HG02884 (cell line): Measurements from ENCODE around the gene JAKMIP2.

Experiments used
- ATAC-seq: cut with Tn5 transposase; IDR thresholded peaks from one replicate; pipeline ENCODE4 v1.9.1; 2021; ENCODE audit warnings: mild to moderate bottlenecking, moderate library complexity; ENCODE audit not compliant: unreplicated experiment

The JAKMIP2 gene

DNA sequence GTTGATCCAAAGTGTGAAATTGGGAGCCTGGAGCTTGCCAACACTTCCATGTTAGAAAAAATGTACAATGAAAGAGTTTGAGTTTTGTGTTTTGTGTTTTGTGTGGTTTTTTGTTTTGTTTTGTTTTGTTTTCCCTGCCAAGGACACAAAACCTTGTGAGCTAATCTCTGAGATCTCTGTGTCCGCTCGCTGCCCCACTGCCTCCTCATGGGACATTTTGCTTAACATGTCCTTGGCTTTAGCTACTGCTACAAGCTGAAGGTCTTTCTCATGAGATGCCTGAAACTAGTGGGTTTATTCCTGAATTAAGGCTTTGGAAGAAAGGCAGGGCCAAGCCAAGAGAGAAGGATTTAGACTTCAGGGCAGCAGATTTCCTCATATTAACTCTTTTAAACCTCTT is 7.3 kb upstream of the JAKMIP2 start:
- ATAC-seq: no peak

DNA sequence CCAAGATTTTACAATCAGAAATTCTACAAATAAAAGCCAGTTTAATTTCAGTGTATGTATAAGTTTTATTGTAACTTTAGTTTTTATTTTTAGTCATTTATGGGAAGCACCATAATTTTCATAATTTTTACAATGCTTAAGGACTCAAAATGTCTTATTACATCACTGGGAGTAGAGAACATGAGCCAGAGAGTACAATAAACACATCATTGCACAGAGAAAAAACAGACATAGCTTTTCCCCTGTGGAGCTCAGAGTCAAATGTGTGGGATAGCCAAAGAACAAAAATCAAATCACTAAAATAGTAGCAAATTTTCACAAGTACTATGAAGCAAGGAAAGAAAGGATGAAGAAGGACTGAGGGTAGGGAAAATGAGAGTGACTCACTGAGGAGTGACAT is 5.5 kb upstream of the JAKMIP2 start:
- no peak for ATAC-seq

DNA sequence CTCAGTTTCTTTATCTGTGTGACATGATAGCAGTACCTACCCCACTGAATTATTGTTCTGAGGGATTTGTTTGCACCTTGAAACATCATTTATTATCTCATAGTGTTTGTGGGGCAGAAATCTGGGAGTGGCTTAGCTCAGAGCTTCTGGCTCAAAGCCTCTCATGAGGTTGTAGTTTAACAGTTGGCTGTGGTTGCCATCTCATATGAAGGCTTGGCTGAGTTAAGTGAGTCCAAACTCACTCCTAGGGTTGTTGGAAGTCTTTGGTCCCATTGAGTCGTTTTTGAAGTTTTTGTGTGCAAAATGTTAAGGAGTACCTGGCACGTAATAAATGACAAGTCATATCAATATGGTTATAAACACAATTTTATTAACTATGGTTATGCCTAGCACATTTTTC is 3.6 kb upstream of the JAKMIP2 start:
- ATAC-seq: no peak

DNA sequence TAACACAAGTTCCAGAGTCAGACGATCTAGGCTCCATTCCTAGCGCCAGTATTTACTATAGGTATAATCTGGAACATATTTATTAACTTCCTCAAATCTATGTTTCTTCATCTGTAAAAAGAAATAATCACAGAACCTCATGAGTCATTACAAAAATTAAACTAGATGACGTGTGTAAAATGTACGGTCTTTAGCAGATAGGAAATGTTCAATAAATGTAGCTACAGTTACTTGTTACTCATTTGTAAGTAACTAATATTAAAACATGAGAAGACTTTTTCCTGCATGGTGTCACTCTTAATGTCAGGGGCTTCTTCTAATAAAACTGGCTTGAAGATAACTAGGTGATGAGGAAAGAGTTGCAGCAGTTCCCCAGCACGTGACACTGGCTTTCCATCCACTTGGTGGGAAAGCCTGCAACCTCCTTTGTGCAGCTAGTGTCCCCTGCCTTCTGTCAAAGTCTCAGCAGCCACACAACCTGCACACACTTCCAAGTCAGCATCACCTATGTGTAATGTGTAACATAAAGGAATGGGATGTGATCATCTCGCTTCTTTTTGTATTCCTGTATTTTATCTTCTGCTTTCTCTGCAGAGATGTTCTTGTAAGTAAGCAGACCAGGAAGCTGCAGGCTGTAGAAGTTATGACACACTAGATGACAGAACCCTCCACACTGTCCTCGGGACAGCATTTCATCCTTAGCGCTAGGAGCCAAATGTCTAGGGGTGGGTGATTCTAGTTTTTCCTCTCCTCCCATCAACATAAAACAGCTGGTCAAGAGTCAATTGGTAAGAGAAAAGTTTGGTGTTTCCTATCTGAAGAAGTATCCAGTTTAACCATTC is 1.8 kb upstream of the JAKMIP2 start:
- no peak for ATAC-seq

DNA sequence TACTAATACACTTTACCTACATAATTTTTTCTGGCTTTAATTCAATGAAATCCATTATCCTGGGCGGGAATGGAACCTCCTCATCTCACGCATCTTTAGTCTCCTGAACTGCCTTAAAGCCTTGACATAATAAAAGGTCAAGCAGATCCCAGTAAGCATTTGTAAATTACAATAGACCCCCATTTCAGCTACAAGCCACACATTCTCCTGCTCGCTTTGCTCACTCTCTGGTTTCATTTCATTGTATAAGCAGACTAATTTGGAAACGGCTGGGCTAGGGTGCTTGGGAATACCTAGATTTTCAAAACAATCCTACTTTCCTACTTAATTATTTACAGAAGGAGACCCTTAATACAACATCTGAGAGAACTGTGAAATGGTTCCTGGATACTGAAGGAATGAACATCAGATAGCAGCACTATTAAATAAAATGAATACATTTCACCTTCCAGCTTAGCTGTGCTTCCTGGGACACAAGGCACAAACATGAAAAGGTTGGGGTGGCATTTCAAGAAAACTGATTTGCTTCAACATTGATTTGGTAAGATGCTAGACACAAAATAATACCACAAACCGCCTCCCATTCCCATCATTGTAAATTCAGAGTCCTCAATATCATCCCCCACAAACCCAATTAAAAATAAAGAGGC is 1.5 kb downstream of the JAKMIP2 start:
- ATAC-seq: no peak

DNA sequence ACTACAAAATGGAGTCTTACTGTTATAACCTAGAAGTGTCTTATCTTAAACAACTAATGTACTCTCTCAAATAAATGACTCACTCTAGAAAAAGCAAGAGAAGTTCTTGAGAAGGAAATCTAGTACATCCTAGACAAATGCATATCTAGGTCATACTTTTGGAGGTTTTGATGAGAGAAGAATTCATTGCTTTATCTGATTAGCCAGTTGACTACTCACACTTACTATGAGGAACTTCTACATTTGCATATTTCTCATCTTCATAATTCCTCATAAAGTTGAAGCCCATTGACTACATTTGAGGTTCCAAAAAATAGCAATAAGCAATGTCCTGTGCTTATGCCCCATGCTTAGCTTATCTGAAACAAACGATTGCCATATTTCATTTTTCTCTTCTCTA is 2.8 kb downstream of the JAKMIP2 start:
- ATAC-seq: no peak

DNA sequence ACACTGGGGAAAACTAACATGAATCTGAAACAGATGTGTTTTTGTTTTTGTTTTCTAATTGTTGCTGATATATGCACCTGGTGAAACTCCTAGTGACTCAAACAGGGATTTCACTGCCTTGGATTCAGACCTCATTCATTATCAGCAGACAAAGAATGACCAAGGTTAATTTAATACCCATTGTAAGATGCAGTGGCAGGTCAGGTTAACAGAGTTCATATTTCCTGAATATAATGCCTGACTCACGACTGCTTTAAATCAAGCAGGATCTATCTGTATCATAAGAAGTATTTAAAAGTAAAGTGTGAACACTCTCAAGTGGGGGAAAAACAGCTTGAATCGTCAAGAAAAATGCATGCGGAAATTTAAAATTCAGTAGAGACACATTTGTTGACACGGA is 5.5 kb downstream of the JAKMIP2 start:
- ATAC-seq: no peak

DNA sequence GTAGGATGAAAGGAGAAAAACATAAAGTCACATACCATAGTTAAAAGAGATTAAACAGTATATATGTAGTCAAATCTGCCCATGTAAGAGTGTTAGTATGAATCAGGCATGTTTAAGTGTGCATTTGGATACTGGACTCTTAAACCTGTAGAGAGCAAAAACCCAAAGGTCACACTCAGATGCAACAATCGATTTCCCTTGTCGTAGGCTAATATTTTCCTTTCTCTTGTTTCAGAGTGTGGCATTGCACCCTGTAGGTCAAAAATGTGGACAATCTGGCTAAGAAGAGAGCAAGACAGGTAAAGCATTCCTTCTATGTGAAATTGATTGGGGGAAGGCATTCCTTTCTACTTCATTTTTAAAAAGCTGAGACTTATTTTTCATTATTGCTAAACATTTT is 8.9 kb downstream of the JAKMIP2 start:
- no peak for ATAC-seq

DNA sequence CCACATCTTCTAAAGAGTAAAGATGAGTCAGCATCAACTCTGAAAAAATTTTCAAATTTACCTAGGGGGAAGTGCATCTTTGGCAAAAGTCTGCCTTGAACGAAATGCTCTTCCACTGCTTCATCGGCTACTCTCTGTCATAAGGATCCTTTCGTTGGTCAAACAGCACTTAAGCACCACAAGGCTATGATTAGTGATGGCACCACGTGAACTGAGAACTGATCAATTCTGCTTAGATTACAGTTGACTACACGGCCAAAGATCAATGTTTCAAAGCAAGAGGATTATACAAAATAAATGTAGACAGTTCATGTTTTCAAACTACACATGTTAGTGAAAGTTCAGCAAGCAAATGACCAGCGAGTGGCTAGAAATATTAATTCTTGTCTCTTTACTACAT is 9.4 kb downstream of the JAKMIP2 start:
- no peak for ATAC-seq

DNA sequence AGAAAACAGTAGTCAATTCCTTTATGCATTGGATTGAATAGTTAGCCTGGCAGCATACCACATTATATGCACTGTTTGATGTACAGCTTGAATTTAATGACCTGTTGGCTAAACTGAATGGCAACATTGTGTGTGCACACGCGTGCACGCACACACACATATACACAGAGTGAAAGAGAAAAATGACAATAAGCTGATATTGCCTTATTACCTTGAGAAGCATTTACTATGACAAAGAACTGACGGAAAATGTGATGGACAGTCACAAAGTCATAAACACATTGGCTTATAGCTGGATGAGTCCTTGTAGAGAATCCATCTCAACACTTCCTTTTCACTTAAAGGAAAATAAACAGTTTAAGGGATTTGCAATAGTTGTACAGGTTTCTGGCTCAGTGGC is 15.5 kb downstream of the JAKMIP2 start:
- no peak for ATAC-seq

DNA sequence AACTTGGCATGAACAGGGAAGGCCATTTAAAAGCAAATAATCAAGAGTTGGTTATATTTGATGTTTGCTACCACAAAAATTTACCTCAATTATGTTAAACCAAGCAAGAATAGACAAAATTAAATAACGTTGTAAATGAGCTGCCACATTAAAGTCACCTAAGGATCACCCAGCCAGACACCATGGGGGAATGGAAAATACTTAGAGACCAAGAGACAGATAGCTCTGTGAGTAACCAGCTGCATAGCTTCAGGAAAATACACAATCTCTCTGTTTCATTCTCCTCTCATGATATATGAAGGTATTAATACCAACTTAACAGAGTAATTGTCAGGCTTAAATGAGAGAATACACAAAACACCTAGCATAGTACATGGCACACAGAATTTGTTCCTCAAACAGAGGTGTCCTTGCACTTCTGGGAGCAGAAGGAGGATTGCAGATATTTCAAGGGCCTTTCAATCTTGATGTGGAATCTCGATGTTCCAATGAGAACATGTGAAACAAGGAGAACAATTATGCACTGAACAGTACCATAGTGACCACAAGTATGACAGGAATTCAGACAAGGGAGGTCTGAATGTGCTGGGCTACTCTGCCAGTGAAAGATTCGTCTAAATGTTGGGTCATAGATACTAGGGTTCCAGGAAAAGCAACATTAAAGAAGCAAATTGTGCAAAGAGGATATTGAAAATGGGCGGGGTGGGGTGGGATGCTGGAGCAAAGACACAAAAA is 18.6 kb downstream of the JAKMIP2 start:
- no peak for ATAC-seq

DNA sequence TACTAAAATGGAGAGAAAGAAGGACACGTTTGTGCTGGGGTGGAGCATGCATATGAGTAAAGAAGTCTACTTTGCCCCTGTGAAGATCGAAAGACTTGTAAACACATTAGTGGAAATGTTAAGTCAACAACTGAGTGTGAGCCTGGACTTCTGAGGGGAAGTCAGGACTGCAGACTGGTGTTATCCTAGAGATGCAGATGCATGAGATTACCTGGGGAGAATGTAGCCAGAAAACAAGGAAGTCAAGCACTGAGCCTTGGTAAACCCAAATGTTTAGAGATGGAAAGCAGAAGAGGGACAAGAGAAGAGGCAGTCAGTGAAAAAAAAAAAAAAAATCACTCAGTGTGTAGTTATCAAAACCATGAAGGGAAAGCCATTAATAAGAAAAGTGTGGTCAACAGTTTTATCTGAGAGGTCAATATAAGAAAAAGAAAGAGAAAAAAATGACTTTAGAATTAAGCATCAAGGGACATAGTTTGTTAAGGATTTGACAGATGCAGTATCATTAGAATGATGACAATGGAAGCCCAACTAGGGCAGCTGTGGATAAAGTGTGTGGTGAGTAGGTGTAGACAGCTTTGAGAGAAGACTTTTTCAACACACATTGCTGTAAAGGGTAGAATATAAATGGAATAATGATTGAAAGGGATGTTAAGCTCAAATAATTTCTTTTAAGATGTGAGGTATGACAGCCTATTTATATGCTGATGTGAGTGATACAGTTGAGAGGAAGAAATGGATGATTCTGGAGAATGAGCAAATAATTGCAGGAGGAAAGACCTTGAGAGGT is 22.2 kb downstream of the JAKMIP2 start:
- ATAC-seq: no peak

DNA sequence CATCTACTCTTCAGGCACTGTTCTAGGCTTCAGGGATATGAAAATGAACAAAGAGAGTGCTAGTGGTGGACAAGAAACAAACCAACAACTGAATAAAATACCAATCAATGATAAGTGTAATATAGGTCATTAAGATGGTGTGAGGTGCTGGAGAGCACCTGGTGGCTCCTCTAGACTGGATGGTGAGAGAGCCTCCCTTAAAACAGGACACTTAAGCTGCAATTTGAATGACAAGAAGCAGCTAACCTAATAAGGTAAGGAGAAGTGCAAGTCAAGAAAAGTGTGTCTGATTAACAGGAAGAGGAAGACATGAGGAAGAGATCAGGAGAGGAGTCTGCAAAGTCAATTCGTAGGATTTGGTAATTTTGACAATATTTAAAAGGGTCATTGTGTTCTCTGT is 23.1 kb downstream of the JAKMIP2 start:
- no peak for ATAC-seq

DNA sequence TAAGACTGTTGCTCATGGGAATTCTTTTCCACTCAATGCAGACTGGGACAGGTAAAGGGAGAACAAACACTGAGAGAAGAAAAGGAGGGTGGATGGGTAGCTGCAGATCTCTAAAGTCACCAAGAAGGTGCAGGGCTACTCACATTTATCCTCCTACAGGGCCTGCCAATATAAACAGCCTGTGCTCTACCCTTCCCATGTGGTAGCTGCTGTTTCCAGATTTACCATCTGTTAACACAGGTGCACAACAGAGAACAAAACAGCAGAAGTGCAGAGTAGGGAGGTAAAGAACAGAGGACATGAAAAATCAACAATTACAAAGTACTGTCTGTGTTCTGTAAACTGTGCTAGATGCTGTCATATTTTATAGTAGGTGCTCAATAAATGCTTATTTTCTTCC is 26.0 kb downstream of the JAKMIP2 start:
- no peak for ATAC-seq

DNA sequence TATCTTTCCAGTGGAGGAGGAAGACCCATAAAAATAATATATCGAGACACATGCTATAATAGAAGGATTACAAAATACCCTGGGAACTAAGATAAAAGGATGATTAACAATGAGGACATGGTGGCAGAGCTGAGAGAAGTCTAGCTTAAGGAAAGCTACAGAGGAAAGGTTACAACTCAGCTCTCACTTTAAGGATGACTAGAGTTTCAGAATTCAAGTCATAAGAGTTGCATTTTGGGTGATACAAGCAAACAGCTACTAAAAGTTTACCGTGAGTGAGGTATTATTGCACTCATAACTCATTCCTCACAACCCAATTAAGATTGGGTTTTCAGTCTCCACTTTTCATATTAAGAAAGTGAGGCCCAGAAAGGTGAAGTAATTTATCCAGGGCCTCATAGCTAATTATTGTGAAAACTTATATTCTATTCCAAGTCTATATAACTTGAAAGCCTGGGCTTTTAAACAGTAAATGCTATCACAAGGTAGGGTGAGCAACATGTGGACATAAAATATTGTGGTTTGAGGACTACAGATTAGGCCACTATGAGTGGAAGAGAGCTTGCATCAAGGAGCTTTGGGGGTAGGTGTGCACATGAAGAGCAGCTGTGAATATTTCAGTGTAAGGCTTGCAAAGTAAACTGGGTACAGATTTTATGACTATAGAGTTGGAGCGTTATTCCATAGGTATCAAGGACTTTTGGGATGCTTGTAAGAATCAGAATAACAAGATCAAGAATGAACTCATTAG is 28.0 kb downstream of the JAKMIP2 start:
- no peak for ATAC-seq

DNA sequence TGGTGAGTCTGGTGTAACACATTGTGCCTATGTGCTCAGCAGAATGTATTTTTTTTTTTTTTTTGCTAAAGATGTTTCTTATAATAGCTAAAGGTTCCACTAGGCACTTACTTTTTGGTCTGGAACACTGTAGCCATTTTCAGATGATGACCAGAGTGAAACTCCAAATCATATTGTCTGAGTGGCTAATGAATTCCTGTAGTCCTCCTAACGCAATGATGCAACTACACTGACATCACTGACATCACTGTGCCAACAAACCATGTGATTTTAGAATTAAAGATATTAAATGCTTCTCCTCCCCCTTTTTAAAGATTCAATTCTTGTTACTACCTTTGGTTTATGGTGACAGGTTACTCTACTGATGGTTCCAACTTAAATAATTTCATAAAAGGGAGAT is 28.8 kb downstream of the JAKMIP2 start:
- no peak for ATAC-seq

DNA sequence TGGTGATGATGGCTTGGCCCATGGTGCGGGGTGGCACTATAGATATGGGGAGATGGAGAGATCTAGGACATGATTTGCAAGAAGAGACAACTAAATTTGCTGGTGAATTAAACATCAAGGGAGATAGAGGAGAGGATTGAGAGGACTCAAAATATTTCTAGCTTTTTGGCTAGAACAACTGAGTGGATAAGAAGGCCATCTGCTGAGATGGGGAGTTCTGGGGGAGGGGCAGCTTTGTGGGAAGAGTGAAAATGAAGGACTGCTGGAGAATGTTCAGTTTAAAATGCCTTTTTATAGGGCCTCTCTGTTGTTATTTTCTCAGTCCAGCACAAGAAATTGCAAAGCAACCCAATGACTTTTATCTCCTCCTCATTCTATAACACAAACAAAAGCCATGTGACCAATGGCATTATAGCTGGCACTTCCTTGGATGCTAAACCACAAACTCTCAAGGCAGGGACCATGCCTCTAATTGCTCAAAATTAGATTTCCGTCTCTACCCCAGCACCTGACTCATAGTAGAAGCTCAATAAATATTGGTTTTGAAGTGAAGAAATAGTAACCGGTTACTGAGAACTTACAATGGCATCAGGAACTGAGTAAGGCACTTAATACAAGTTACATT is 29.8 kb downstream of the JAKMIP2 start:
- no peak for ATAC-seq

DNA sequence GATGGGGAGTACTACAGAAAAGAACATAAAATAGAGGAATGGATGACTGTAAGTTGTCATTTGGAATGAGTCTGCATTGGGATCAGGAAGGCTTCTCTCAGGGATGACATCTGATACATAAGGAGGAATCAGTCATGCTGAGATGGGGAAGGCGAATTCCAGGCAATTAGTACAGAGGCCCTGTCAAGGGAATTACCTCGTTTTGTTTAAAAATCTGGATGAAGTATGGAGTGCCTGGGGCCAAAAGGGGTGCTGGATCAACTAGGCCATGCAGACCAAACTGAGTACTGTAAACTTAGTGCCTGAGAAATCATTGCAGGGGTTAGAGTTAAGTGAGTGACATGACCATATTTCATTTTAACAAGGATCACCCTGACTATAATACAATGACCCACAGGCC is 30.5 kb downstream of the JAKMIP2 start:
- ATAC-seq: no peak

DNA sequence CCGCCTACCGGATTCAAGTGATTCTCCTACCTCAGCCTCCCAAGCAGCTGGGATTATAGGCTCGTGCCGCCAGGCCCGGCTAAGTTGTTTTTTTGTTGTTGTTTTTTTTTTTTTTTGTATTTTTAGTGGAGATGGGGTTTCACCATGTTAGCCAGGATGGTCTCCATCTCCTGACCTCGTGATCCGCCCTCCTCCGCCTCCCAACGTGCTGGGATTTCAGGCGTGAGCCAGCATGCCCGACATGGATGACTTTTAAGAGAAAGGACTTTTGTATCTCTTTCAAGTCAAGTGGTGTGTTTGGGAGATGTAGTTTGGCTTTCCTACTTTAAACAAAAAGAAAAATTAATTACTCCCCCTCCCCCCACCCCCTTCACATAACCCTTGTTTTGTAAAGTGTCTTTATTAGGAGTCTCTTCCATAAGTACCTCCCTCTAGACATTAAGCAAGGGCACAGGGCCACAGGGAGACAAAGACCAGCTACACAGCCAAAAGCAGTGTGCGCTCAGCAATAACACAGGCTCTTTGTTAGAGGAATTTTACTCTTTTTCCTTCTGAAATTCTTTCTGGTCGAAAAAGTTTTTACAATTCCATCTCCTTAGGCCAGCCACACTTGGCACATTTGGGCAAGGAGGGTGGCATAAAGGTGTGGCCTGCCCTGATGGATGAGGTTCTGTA is 31.2 kb downstream of the JAKMIP2 start:
- ATAC-seq: no peak
